HCT116 (cell line): Measurements from ENCODE around the gene FARP1. TPM values are rescaled to one million over a fixed set of nuclear protein-coding genes. Genes with fewer than 3 reads are reported as not detected.

Source experiments
- ATAC-seq: fragments of 200-7000 bp; cut with Tn5 transposase; 2 replicates; pipeline ENCODE4 v1.9.1; 2020; ENCODE audit warnings: mild to moderate bottlenecking, moderate library complexity
- BruUV-seq: library from RNA; stranded (reverse); fragments of 400-500 nt; replicated peaks from 2 replicates; lab custom pipeline; 2021; lab: Mats Ljungman, UMichigan
- CTCF ChIA-PET: fragments of 300-600 bp; sonication (Branson Sonifier 250); formaldehyde crosslinking; loops from one replicate; lab custom pipeline; 2021; ENCODE audit warnings: antibody characterized with exemption; lab: Charles Lee
- POLR2A ChIA-PET: fragments of 300-600, 350-600 bp; sonication (Branson Sonifier 250); formaldehyde crosslinking; loops from one replicate; lab custom pipeline; 2021; ENCODE audit warnings: antibody characterized with exemption; lab: Charles Lee
- RAD21 ChIA-PET, 2 experiments: fragments of 300-600 bp; sonication (Branson Sonifier 250); formaldehyde crosslinking; loops; one replicate each; lab custom pipeline; 2023; ENCODE audit warnings: low total read pairs in 2 of 2; ENCODE audit not compliant: uncharacterized antibody in 2 of 2, unreplicated experiment in 2 of 2, low non-redundant PET in 1 of 2; lab: Charles Lee
- DNase-seq: peaks from one replicate; pipeline ENCODE4 v3.0.0-alpha.2; 2010; ENCODE audit warnings: low read depth, low spot score
- H2AFZ ChIP-seq: fragments of 200-600 bp; shearing (Covaris generic), sonication (generic); 2 replicates; pipeline ENCODE4 v1.6.1; 2017; ENCODE audit warnings: low read depth, mixed run types, mixed read lengths, antibody characterized with exemption, low read length; ENCODE audit not compliant: poor library complexity, severe bottlenecking
- H3K27ac ChIP-seq: 2 replicates; pipeline ENCODE4 v1.5.1; 2012; ENCODE audit warnings: low read depth, low read length
- H3K27me3 ChIP-seq: fragments of 200-600 bp; sonication (generic); 2 replicates; pipeline ENCODE4 v1.6.1; 2016; ENCODE audit warnings: mixed run types, low read length, mixed read lengths; ENCODE audit not compliant: insufficient read depth
- H3K36me3 ChIP-seq, 2 experiments: fragments of 200-500 bp in 1 of 2; fragments of 200-600 bp in 1 of 2; sonication (Bioruptor generic) in 1 of 2; sonication (generic) in 1 of 2; 2 replicates each; pipeline versions ENCODE4 v1.5.1 to v1.6.1; 2014 to 2016; ENCODE audit warnings: low read length in 2 of 2, inconsistent platforms in 1 of 2, mixed read lengths in 1 of 2, mixed run types in 1 of 2; ENCODE audit not compliant: insufficient read depth in 2 of 2, control insufficient read depth in 1 of 2
- H3K4me1 ChIP-seq, 2 experiments: fragments of 200-600 bp in 1 of 2; sonication (generic) in 1 of 2; 2 replicates each; pipeline versions ENCODE4 v1.5.1 to v1.6.1; 2012 to 2017; ENCODE audit warnings: low read length in 2 of 2, inconsistent platforms in 1 of 2, mild to moderate bottlenecking in 1 of 2, mixed read lengths in 1 of 2, mixed run types in 1 of 2, moderate library complexity in 1 of 2; ENCODE audit not compliant: insufficient read depth in 2 of 2, control insufficient read depth in 1 of 2
- H3K4me2 ChIP-seq: fragments of 200-600 bp; sonication (generic); 2 replicates; pipeline ENCODE4 v1.6.1; 2017; ENCODE audit warnings: mixed run types, low read length, mixed read lengths
- H3K4me3 ChIP-seq, 2 experiments: fragments of 200-600 bp in 1 of 2; sonication (generic) in 1 of 2; replicated peaks in 1 of 2; 2 replicates each; pipeline ENCODE4 v1.5.1; 2011 to 2016; ENCODE audit warnings: low read length in 2 of 2, control low read depth in 1 of 2, low read depth in 1 of 2, mild to moderate bottlenecking in 1 of 2, mixed read lengths in 1 of 2, mixed run types in 1 of 2
- H3K79me2 ChIP-seq: fragments of 200-600 bp; sonication (generic); 2 replicates; pipeline ENCODE4 v1.6.1; 2017; ENCODE audit warnings: mild to moderate bottlenecking, mixed run types, low read length, moderate library complexity, mixed read lengths; ENCODE audit not compliant: insufficient read depth
- H3K9ac ChIP-seq: fragments of 200-600 bp; sonication (generic); 2 replicates; pipeline ENCODE4 v1.6.1; 2016; ENCODE audit warnings: low read length, mixed read lengths
- H3K9me2 ChIP-seq: fragments of 200-600 bp; sonication (generic), shearing (Covaris generic); 2 replicates; pipeline ENCODE4 v1.6.1; 2017; ENCODE audit warnings: mixed run types, mild to moderate bottlenecking, moderate library complexity; ENCODE audit not compliant: insufficient read depth
- H3K9me3 ChIP-seq, 2 experiments: fragments of 200-500 bp in 1 of 2; fragments of 200-600 bp in 1 of 2; sonication (Bioruptor generic) in 1 of 2; sonication (generic) in 1 of 2; 2 replicates each; pipeline ENCODE4 v1.6.1; 2014 to 2017; ENCODE audit warnings: low read length in 2 of 2, mixed read lengths in 2 of 2, inconsistent platforms in 1 of 2, low read depth in 1 of 2, mild to moderate bottlenecking in 1 of 2, mixed run types in 1 of 2, moderate library complexity in 1 of 2; ENCODE audit not compliant: control insufficient read depth in 1 of 2, insufficient read depth in 1 of 2
- H4K20me1 ChIP-seq: fragments of 200-600 bp; sonication (generic), shearing (Covaris generic); 2 replicates; pipeline ENCODE4 v1.6.1; 2017; ENCODE audit warnings: mixed run types, mild to moderate bottlenecking, moderate library complexity; ENCODE audit not compliant: insufficient read depth
- CBX3 ChIP-seq: IDR thresholded peaks from 2 replicates; pipeline ENCODE4 v1.6.1; 2012; ENCODE audit warnings: low read depth
- CEBPB ChIP-seq: IDR thresholded peaks from 2 replicates; pipeline ENCODE4 v1.6.1; 2012; ENCODE audit warnings: low read depth
- CTCF ChIP-seq, 3 experiments: fragments of 200-600 bp in 1 of 3; sonication (generic) in 1 of 3; IDR thresholded peaks in 2 of 3; conservative IDR thresholded peaks in 1 of 3; 2 replicates each; pipeline ENCODE4 v1.5.1; 2012 to 2017; ENCODE audit warnings: low read depth in 2 of 3, low read length in 2 of 3, antibody characterized with exemption in 1 of 3, borderline replicate concordance in 1 of 3, control low read depth in 1 of 3, mild to moderate bottlenecking in 1 of 3, mixed read lengths in 1 of 3, mixed run types in 1 of 3, moderate library complexity in 1 of 3; ENCODE audit not compliant: insufficient read depth in 1 of 3
- EZH2 ChIP-seq: fragments of 200-600 bp; sonication (generic); IDR thresholded peaks from 2 replicates; pipeline ENCODE4 v1.6.1; 2017; ENCODE audit warnings: antibody characterized with exemption, mixed run types
- EZH2phosphoT487 ChIP-seq: fragments of 200-600 bp; IDR thresholded peaks from 2 replicates; pipeline ENCODE4 v1.6.1; 2018; ENCODE audit warnings: antibody characterized with exemption, borderline replicate concordance
- JUND ChIP-seq: IDR thresholded peaks from 2 replicates; pipeline ENCODE4 v1.6.1; 2012
- REST ChIP-seq: IDR thresholded peaks from 2 replicates; pipeline ENCODE4 v1.6.1; 2012; ENCODE audit warnings: low read depth
- SIN3A ChIP-seq: IDR thresholded peaks from 2 replicates; pipeline ENCODE4 v1.6.1; 2012; ENCODE audit warnings: low read depth
- SP1 ChIP-seq: IDR thresholded peaks from 2 replicates; pipeline ENCODE4 v1.6.1; 2012; ENCODE audit warnings: low read depth
- SRF ChIP-seq: IDR thresholded peaks from 2 replicates; pipeline ENCODE4 v1.6.1; 2012; ENCODE audit warnings: low read depth
- TCF7L2 ChIP-seq: IDR thresholded peaks from 2 replicates; pipeline ENCODE4 v1.7.0; 2011; ENCODE audit warnings: borderline replicate concordance, inconsistent platforms; ENCODE audit not compliant: insufficient read depth, insufficient read length; ENCODE audit errors: extremely low read depth
- YY1 ChIP-seq: IDR thresholded peaks from 2 replicates; pipeline ENCODE4 v1.6.1; 2011; ENCODE audit warnings: low read length, low read depth, moderate library complexity, mild to moderate bottlenecking; ENCODE audit not compliant: insufficient replicate concordance; ENCODE audit errors: extremely low read depth
- ZFX ChIP-seq: fragments of 450-650 bp; IDR thresholded peaks from 2 replicates; pipeline ENCODE4 v1.6.1; 2017
- ZNF274 ChIP-seq: fragments of 200-500 bp; sonication (Bioruptor generic); IDR thresholded peaks from 2 replicates; pipeline ENCODE4 v1.6.1; 2014; ENCODE audit warnings: mild to moderate bottlenecking, low read depth, low read length, inconsistent platforms
- intact Hi-C: fragments of 100-400 bp; cut with micrococcal nuclease; formaldehyde crosslinking; loops from 2 replicates; pipeline ENCODE4 v1.10.0; 2022
- total RNA-seq: library from RNA; stranded (reverse); gene quantifications from one replicate; pipeline ENCODE4 v1.2.1, GENCODE V29; 2021; ENCODE audit not compliant: unreplicated experiment
- TF ChIP-seq, protein P1 (sequence below): IDR thresholded peaks from 2 replicates; pipeline ENCODE4 v1.6.1; 2012

The FARP1 gene
- total RNA-seq, 1 experiment from 2014 or later = 30.5 TPM

GRCh38 chr13:98258226-98258625 lies 115.3 kb downstream of the FARP1 start:
- no peak overlapping the region for H3K4me3 ChIP-seq
- CTCF ChIA-PET = no interaction called here
- no peaks in the 10 kb centered on the region for H4K20me1 ChIP-seq
- H3K79me2 ChIP-seq = no peaks in the 10 kb centered on the region
- BruUV-seq = no TSS peak
- H3K36me3 ChIP-seq = no peaks in the 10 kb centered on the region
- ATAC-seq = no peak
- no peak overlapping the region for H3K27ac ChIP-seq
- H2AFZ ChIP-seq = no peak overlapping the region
- no peaks in the 10 kb centered on the region for H3K27me3 ChIP-seq
- intact Hi-C loops = no loop called here
- H3K9ac ChIP-seq = no peak overlapping the region
- no peak overlapping the region for H3K4me2 ChIP-seq
- POLR2A ChIA-PET = no interaction called here
- no peaks in the 10 kb centered on the region for H3K9me2 ChIP-seq
- TF ChIP-seq, protein P1, sequence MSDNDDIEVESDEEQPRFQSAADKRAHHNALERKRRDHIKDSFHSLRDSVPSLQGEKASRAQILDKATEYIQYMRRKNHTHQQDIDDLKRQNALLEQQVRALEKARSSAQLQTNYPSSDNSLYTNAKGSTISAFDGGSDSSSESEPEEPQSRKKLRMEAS = no peak
- TF ChIP-seq, all 23 proteins: peak for 0
- RAD21 ChIA-PET = no interaction called here
- Histone ChIP-seq H3K9me3 (no peaks in the 10 kb centered on the region), H3K4me1 (peaks cover 16 to 20% of the 10 kb centered on the region in 2 experiments)
- DNase-seq = no peak

DNA sequence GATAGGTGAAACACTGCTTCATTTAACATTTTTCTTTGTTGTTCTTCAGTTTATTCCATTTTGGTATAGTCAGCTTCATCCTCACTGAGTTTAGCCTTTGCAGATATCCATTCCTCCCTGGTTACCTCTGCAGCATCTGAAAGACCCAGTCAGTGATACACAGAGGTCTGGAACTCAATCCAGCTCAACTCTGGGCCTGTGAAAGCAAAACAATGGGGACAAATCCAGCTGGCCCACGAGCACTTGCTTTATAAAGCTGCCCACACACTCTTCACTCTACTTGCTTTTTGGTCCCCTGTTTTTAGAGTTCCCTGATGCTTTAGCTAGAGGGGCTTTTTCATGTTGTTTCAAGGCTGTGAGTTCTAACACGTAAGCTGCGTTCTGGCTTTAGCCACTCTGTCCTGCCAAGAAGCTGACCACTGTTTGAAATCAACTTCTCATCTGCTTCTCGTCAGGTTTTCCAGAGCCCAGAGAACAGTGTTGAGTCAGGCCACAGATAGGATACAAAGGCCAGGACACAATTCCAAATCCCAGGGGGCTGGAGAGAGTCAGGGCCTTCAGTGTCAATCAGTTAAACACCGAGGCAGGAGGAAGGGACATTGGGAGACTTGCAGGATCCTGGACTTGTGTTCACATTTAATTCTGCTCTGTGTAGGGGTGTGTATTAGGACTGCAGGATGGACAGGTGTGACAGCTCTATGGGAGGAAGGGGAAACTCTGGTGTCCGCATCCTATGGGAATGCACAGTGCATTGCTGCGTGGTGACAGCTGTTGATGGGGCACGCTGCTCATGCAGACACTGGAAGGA lies 117.7 kb downstream of the FARP1 start:
- POLR2A ChIA-PET = no interaction called here
- TF ChIP-seq SP1 (no peak), SRF (no peak), ZNF274 (no peak), TCF7L2 (no peak), ZFX (no peak), EZH2phosphoT487 (no peak), REST (no peak), JUND (no peak), CTCF (IDR thresholded peaks at IDR 0.05 in 2 of 3, conservative IDR thresholded peaks at IDR 0.05 in 1 of 3; ENCODE audit: borderline replicate concordance in 1 of 3, insufficient read depth in 1 of 3, low read depth in 2 of 3, low read length in 2 of 3) (no peak), EZH2 (no peak), CEBPB (no peak), CBX3 (no peak), SIN3A (no peak), YY1 (no peak)

More for the DNA sequence above, 117.7 kb downstream of the FARP1 start:
- Histone ChIP-seq H3K27ac (no peak overlapping the region), H2AFZ (no peak overlapping the region), H3K4me1 (peaks cover 7 to 12% of the 10 kb centered on the region in 2 experiments), H3K4me2 (no peak overlapping the region), H4K20me1 (no peaks in the 10 kb centered on the region), H3K9me2 (no peaks in the 10 kb centered on the region), H3K27me3 (no peaks in the 10 kb centered on the region), H3K36me3 (no peaks in the 10 kb centered on the region), H3K79me2 (no peaks in the 10 kb centered on the region), H3K4me3 (no peak overlapping the region), H3K9ac (no peak overlapping the region), H3K9me3 (no peaks in the 10 kb centered on the region)
- ChIA-PET RAD21 (no interaction called here), CTCF (no interaction called here)
- no TSS peak for BruUV-seq
- DNase-seq = no peak
- intact Hi-C loops = no loop called here
- no peak for ATAC-seq
